A549 (cell line): Measurements from ENCODE around the gene BUD23. TPM values are rescaled to one million over a fixed set of nuclear protein-coding genes. Genes with fewer than 3 reads are reported as not detected.

Experiments
- ATAC-seq, 2 experiments: fragments of 200-7000 bp in 1 of 2; fragments of >200 bp in 1 of 2; cut with Nextera tagmentation in 1 of 2; cut with Tn5 transposase in 1 of 2; 3 replicates each; pipeline versions ENCODE4 v1.8.0 to v1.9.1; 2018 to 2020; ENCODE audit warnings: mild to moderate bottlenecking in 1 of 2, moderate library complexity in 1 of 2
- CTCF ChIA-PET: fragments of 300-600 bp; sonication (Branson Sonifier 250); formaldehyde crosslinking; extraction: SDS; loops from one replicate; lab custom pipeline; 2021; ENCODE audit warnings: antibody characterized with exemption, inconsistent platforms; lab: Yijun Ruan, JAX
- POLR2A ChIA-PET: fragments of 350-600 bp; formaldehyde crosslinking; extraction: SDS; loops from one replicate; lab custom pipeline; 2021; ENCODE audit warnings: antibody characterized with exemption, inconsistent platforms; lab: Yijun Ruan, JAX
- DNase-seq, 2 experiments: peaks; one replicate each; pipeline versions ENCODE4 v3.0.0 to v3.0.0-alpha.2; 2011 to 2016; ENCODE audit warnings: low read depth in 1 of 2, low spot score in 1 of 2
- FAIRE-seq: peaks from 2 replicates; lab custom pipeline; 2011; peaks lifted over from hg19 to GRCh38; lab: Jason Lieb, UNC
- H3K27ac ChIP-seq, 2 experiments: fragments of >200 bp; sonication (Bioruptor Twin); formaldehyde crosslinking; 3 replicates each; pipeline ENCODE4 v1.5.1; 2016 to 2017
- H3K4me1 ChIP-seq: fragments of >200 bp; sonication (Bioruptor Twin); formaldehyde crosslinking; 3 replicates; pipeline ENCODE4 v1.6.1; 2016
- H3K4me2 ChIP-seq: fragments of >200 bp; sonication (Bioruptor Twin); formaldehyde crosslinking; 3 replicates; pipeline ENCODE4 v1.6.1; 2016
- H3K4me3 ChIP-seq: fragments of >200 bp; sonication (Bioruptor Twin); formaldehyde crosslinking; 3 replicates; pipeline ENCODE4 v1.5.1; 2016
- H3K9me3 ChIP-seq: fragments of >200 bp; sonication (Bioruptor Twin); formaldehyde crosslinking; 3 replicates; pipeline ENCODE4 v1.6.1; 2016
- BCL3 ChIP-seq: fragments of >200 bp; sonication (Bioruptor Twin); formaldehyde crosslinking; IDR thresholded peaks from 3 replicates; pipeline ENCODE4 v1.6.1; 2016
- CBX2 ChIP-seq: fragments of 200-600 bp; sonication (generic); IDR thresholded peaks from 2 replicates; pipeline ENCODE4 v1.6.1; 2016; ENCODE audit warnings: low read depth, mild to moderate bottlenecking, borderline replicate concordance
- CBX8 ChIP-seq: fragments of 200-600 bp; sonication (generic); IDR thresholded peaks from 2 replicates; pipeline ENCODE4 v1.6.1; 2016
- CHD2 ChIP-seq: fragments of 150-350 bp; IDR thresholded peaks from 2 replicates; pipeline ENCODE4 v1.6.1; 2014; ENCODE audit warnings: low read length; ENCODE audit not compliant: partially characterized antibody
- CHD4 ChIP-seq: fragments of 200-600 bp; sonication (generic); IDR thresholded peaks from 2 replicates; pipeline ENCODE4 v1.6.1; 2016; ENCODE audit warnings: antibody characterized with exemption, mild to moderate bottlenecking, borderline replicate concordance
- CTCF ChIP-seq: fragments of >200 bp; sonication (Bioruptor Twin); formaldehyde crosslinking; IDR thresholded peaks from 3 replicates; pipeline ENCODE4 v1.5.1; 2016
- E2F6 ChIP-seq: IDR thresholded peaks from 2 replicates; pipeline ENCODE4 v1.6.1; 2012; ENCODE audit warnings: low read depth, borderline replicate concordance
- EHF ChIP-seq: fragments of 250-450 bp; sonication (Bioruptor Pico); IDR thresholded peaks from 2 replicates; pipeline ENCODE4 v1.5.0; 2020; ENCODE audit warnings: mild to moderate bottlenecking
- EP300 ChIP-seq, 2 experiments: fragments of >200 bp; sonication (Bioruptor Twin); formaldehyde crosslinking; IDR thresholded peaks; 2 replicates in 1 of 2; 3 replicates in 1 of 2; pipeline ENCODE4 v1.6.1; 2016 to 2017
- HEYL ChIP-seq: fragments of 250-450 bp; sonication (Bioruptor Pico); IDR thresholded peaks from 2 replicates; pipeline ENCODE4 v1.8.0; 2021; ENCODE audit warnings: mild to moderate bottlenecking, moderate library complexity
- HMGXB4 ChIP-seq: fragments of 250-450 bp; sonication (Bioruptor Pico); IDR thresholded peaks from 2 replicates; pipeline ENCODE4 v1.5.0; 2021; ENCODE audit warnings: mild to moderate bottlenecking, moderate library complexity, borderline replicate concordance
- HOXA7 ChIP-seq: fragments of 250-450 bp; sonication (Bioruptor Pico); IDR thresholded peaks from 2 replicates; pipeline ENCODE4 v1.5.0; 2020; ENCODE audit warnings: mild to moderate bottlenecking, moderate library complexity
- HOXB5 ChIP-seq: fragments of 250-450 bp; sonication (Bioruptor Pico); IDR thresholded peaks from 2 replicates; pipeline ENCODE4 v1.5.0; 2020; ENCODE audit warnings: mild to moderate bottlenecking, moderate library complexity
- MAFK ChIP-seq: fragments of 450-650 bp; IDR thresholded peaks from 2 replicates; pipeline ENCODE4 v1.6.1; 2014; ENCODE audit not compliant: partially characterized antibody
- NFE2L2 ChIP-seq: fragments of 150-350 bp; conservative IDR thresholded peaks from 2 replicates; pipeline ENCODE4 v1.6.1; 2014; ENCODE audit warnings: low read length
- NPAS2 ChIP-seq: fragments of 250-450 bp; sonication (Bioruptor Pico); IDR thresholded peaks from 2 replicates; pipeline ENCODE4 v1.8.0; 2022; ENCODE audit warnings: mild to moderate bottlenecking, moderate library complexity, borderline replicate concordance
- NR3C1 ChIP-seq: fragments of >200 bp; sonication (Bioruptor Twin); formaldehyde crosslinking; IDR thresholded peaks from 3 replicates; pipeline ENCODE4 v1.6.1; 2017
- PHF8 ChIP-seq: fragments of 200-600 bp; sonication (generic); IDR thresholded peaks from 2 replicates; pipeline ENCODE4 v1.6.1; 2016; ENCODE audit warnings: low read depth, mild to moderate bottlenecking, antibody characterized with exemption, moderate library complexity, borderline replicate concordance
- RARB ChIP-seq: fragments of 250-450 bp; sonication (Bioruptor Pico); IDR thresholded peaks from 2 replicates; pipeline ENCODE4 v1.8.0; 2021; ENCODE audit warnings: mild to moderate bottlenecking, moderate library complexity
- RCOR1 ChIP-seq: fragments of 150-350 bp; IDR thresholded peaks from 2 replicates; pipeline ENCODE4 v1.6.1; 2014; ENCODE audit warnings: antibody characterized with exemption, low read length, low read depth
- RFX5 ChIP-seq: fragments of 450-650 bp; IDR thresholded peaks from 2 replicates; pipeline ENCODE4 v1.7.1; 2014; ENCODE audit warnings: antibody characterized with exemption, mild to moderate bottlenecking, moderate library complexity
- RNF2 ChIP-seq: fragments of 200-600 bp; sonication (generic); IDR thresholded peaks from 2 replicates; pipeline ENCODE4 v1.6.1; 2016; ENCODE audit warnings: low read depth, mild to moderate bottlenecking, antibody characterized with exemption, moderate library complexity, borderline replicate concordance
- SMC3 ChIP-seq: fragments of >200 bp; sonication (Bioruptor Twin); formaldehyde crosslinking; IDR thresholded peaks from 3 replicates; pipeline ENCODE4 v1.6.1; 2018; ENCODE audit warnings: inconsistent platforms
- TP53 ChIP-seq: fragments of 250-450 bp; sonication (Bioruptor Pico); IDR thresholded peaks from 2 replicates; pipeline ENCODE4 v1.5.0; 2021; ENCODE audit warnings: mild to moderate bottlenecking, moderate library complexity
- ZC3H11A ChIP-seq: fragments of 450-650 bp; IDR thresholded peaks from 2 replicates; pipeline ENCODE4 v1.6.1; 2014; ENCODE audit warnings: antibody characterized with exemption, mild to moderate bottlenecking
- ZSCAN20 ChIP-seq: fragments of 250-450 bp; sonication (Bioruptor Pico); IDR thresholded peaks from 2 replicates; pipeline ENCODE4 v1.8.0; 2022; ENCODE audit warnings: mild to moderate bottlenecking, moderate library complexity
- WGBS: methylation state at CpG from one replicate; pipeline ENCODE4 v1.1.6; 2017; ENCODE audit errors: missing lambda C conversion rate; 5-methylcytosine and 5-hydroxymethylcytosine counted together
- polyA plus RNA-seq, 4 experiments: library from polyadenylated mRNA; depleted of rRNA in 3 of 4; stranded (reverse); fragments of >200 nt; fragmentation: RNase III in 1 of 4; extraction: RNeasy Plus Mini Kit Qiagen cat#74134 plus additional on column Dnase treatment in 1 of 4; gene quantifications; 2 replicates in 3 of 4; 3 replicates in 1 of 4; pipeline ENCODE4 v1.2.3, GENCODE V29; 2011 to 2017

BUD23 gene
- polyA plus RNA-seq, 2 of the 4 experiments (the other 2 are of a cell fraction) = 134 to 161 TPM

GRCh38 chr7:73739387-73739767 lies 56.0 kb downstream of the BUD23 start:
- H3K4me1 ChIP-seq = peaks cover 24% of the 10 kb centered on the region

GRCh38 chr7:73740212-73740611 lies 56.8 kb downstream of the BUD23 start:
- FAIRE-seq (no peak), DNase-seq (no peak), ATAC-seq (no peak)
- H3K4me1 ChIP-seq = peaks cover 20% of the 10 kb centered on the region
- no peak overlapping the region for H3K27ac ChIP-seq
- H3K9me3 ChIP-seq = no peaks in the 10 kb centered on the region
- CTCF ChIA-PET = interaction anchor here (1.2 to 12.2 kb wide), 5 partner anchors 9 to 131 kb away, joined by 4 to 273 read pairs (median 4); no protein-coding TSS in a partner anchor
- no peak overlapping the region for H3K4me3 ChIP-seq
- no peak overlapping the region for H3K4me2 ChIP-seq
- POLR2A ChIA-PET = interaction anchor here (1.7 to 2.5 kb wide), 2 partner anchors 82 to 102 kb away, joined by 6 to 16 read pairs; partner anchors contain the start of gene METTL27
- TF ChIP-seq E2F6 (no peak), NPAS2 (CRISPR knock-in tag) (no peak), BCL3 (no peak), HEYL (CRISPR knock-in tag) (no peak)
- 93% methylated on average over 7 of the region's 7 CpGs for WGBS

More at GRCh38 chr7:73739387-73739767, 56.0 kb downstream of the BUD23 start:
- no peak for TF ChIP-seq EHF (CRISPR knock-in tag)
- TF ChIP-seq RCOR1 = no peak
- no peak for TF ChIP-seq CBX2
- no peak for TF ChIP-seq ZSCAN20 (CRISPR knock-in tag)
- TF ChIP-seq EP300 (IDR thresholded peaks at IDR 0.05) = no peak
- TF ChIP-seq MAFK = no peak
- TF ChIP-seq HOXB5 (CRISPR knock-in tag) = no peak
- ChIA-PET POLR2A (interaction anchor here (1.0 to 2.5 kb wide), 7 partner anchors 18 to 117 kb away, joined by 3 to 16 read pairs (median 6); partner anchors contain the start of genes METTL27 and MLXIPL), CTCF (interaction anchor here (0.6 to 12.2 kb wide), 6 partner anchors 33 to 244 kb away, joined by 3 to 273 read pairs (median 4); no protein-coding TSS in a partner anchor)
- 63% methylated on average over 13 of the region's 13 CpGs for WGBS
- DNase-seq (no peak), FAIRE-seq (no peak), ATAC-seq (0 out of 6 replicates have a peak, but pooled peaks of 1 of the 2 experiments have one; percentile 1)
- peak overlapping the region; percentile 88 to 96 for H3K27ac ChIP-seq
- H3K4me2 ChIP-seq = peak overlapping the region; percentile 77
- no peaks in the 10 kb centered on the region for H3K9me3 ChIP-seq
- peak overlapping the region; percentile 78 for H3K4me3 ChIP-seq

- no peak overlapping the region for H3K4me3 ChIP-seq
- ChIA-PET CTCF (interaction anchor here (0.6 to 12.2 kb wide), 6 partner anchors 9 to 242 kb away, joined by 3 to 273 read pairs (median 4); no protein-coding TSS in a partner anchor), POLR2A (interaction anchor here (0.5 to 2.5 kb wide), 2 partner anchors 102 kb away, joined by 3 to 16 read pairs; partner anchors contain the start of gene METTL27)
- no peak for TF ChIP-seq NPAS2 (CRISPR knock-in tag)
- no peak for TF ChIP-seq HOXA7 (CRISPR knock-in tag)
- TF ChIP-seq EHF (CRISPR knock-in tag) = no peak
- no peak for TF ChIP-seq CTCF
- TF ChIP-seq TP53 = no peak
- no peak for TF ChIP-seq CHD2
- no peak for TF ChIP-seq RFX5
- no peak for TF ChIP-seq HMGXB4 (CRISPR knock-in tag)
- no peak for TF ChIP-seq CHD4
- no peak for TF ChIP-seq ZSCAN20 (CRISPR knock-in tag)
- TF ChIP-seq RNF2 = no peak
- no peak for TF ChIP-seq NFE2L2
- TF ChIP-seq ZC3H11A = no peak
- no peak for TF ChIP-seq RARB (CRISPR knock-in tag)
- no peak for TF ChIP-seq NR3C1
- no peak for TF ChIP-seq SMC3
- TF ChIP-seq PHF8 = no peak
- no peak for TF ChIP-seq CBX8
- H3K4me2 ChIP-seq = no peak overlapping the region
- H3K9me3 ChIP-seq = no peaks in the 10 kb centered on the region
- DNase-seq = no peak
- WGBS = 88% methylated on average over 5 of the region's 5 CpGs
- H3K4me1 ChIP-seq = peaks cover 17% of the 10 kb centered on the region
- no peak for ATAC-seq
- no peak for FAIRE-seq
- no peak overlapping the region for H3K27ac ChIP-seq
These were observed 57.4 kb downstream of the BUD23 start for GRCh38 chr7:73740771-73741170.
